Peyer's patch (tissue), 4 donors: ENCODE results near the gene UBE2D1. TPM values are rescaled to one million over a fixed set of nuclear protein-coding genes. Genes with fewer than 3 reads are reported as not detected.

Experiments used
- DNase-seq, 3 donors: peaks; one replicate each; pipeline ENCODE4 v3.0.0-alpha.2; 2017 to 2019
- H3K27ac ChIP-seq, 4 donors: fragments of 200-600 bp; sonication (generic); one replicate each; pipeline ENCODE4 v1.5.1; 2016 to 2019
- H3K27me3 ChIP-seq, 2 donors: fragments of 200-600 bp; sonication (generic); one replicate each; pipeline ENCODE4 v1.5.1; 2019
- H3K36me3 ChIP-seq, 3 donors: fragments of 200-600 bp; sonication (generic); one replicate each; pipeline ENCODE4 v1.5.1; 2016 to 2019
- H3K4me1 ChIP-seq, 4 donors: fragments of 200-600 bp; sonication (generic); one replicate each; pipeline ENCODE4 v1.5.1; 2016 to 2019
- H3K4me3 ChIP-seq, 4 donors: fragments of 200-600 bp; sonication (generic); 1 replicate in 3 of 4; 2 replicates in 1 of 4; pipeline ENCODE4 v1.5.1; 2016 to 2019; ENCODE audit warnings: mild to moderate bottlenecking in 1 of 4
- H3K9me3 ChIP-seq, 4 donors: fragments of 200-600 bp; sonication (generic); one replicate each; pipeline ENCODE4 v1.5.1; 2016 to 2019; ENCODE audit warnings: mild to moderate bottlenecking in 1 of 4
- CTCF ChIP-seq, 6 experiments: fragments of 450-650 bp in 4 of 6; fragments of 200-600 bp in 2 of 6; sonication (generic) in 1 of 6; IDR thresholded peaks; one replicate each; pipeline ENCODE4 v1.5.1; 2017 to 2019; ENCODE audit warnings: antibody characterized with exemption in 6 of 6, mild to moderate bottlenecking in 3 of 6, moderate library complexity in 1 of 6
- POLR2A ChIP-seq, 2 donors: fragments of 450-650 bp; IDR thresholded peaks; one replicate each; pipeline ENCODE4 v1.5.1; 2017; ENCODE audit warnings: antibody characterized with exemption in 2 of 2, mild to moderate bottlenecking in 2 of 2, moderate library complexity in 2 of 2
- total RNA-seq, 4 donors: library from RNA; depleted of rRNA; stranded (reverse); fragments of >200 nt; gene quantifications; one replicate each; pipeline ENCODE4 v1.1.0, GENCODE V29; 2016

Gene UBE2D1
- total RNA-seq, 4 donors from 2014 or later: 3.5 to 11.9 (median 9.6) TPM

GRCh38 chr10:58322835-58323209 lies 12.0 kb upstream of the UBE2D1 start:
- H3K4me3 ChIP-seq: no peak overlapping the region
- no peaks in the 10 kb centered on the region for H3K27me3 ChIP-seq
- H3K9me3 ChIP-seq: no peaks in the 10 kb centered on the region
- H3K27ac ChIP-seq: no peak overlapping the region
- TF ChIP-seq CTCF (IDR thresholded peaks at IDR 0.05) (no peak), POLR2A (IDR thresholded peaks at IDR 0.05) (no peak)
- peaks cover 0 to 9% (median 0%) of the 10 kb centered on the region in 4 donors for H3K4me1 ChIP-seq
- H3K36me3 ChIP-seq: no peaks in the 10 kb centered on the region
- no peak for DNase-seq

GRCh38 chr10:58326967-58327381 lies 7.8 kb upstream of the UBE2D1 start:
- no peak overlapping the region for H3K4me3 ChIP-seq
- TF ChIP-seq CTCF (IDR thresholded peaks at IDR 0.05) (no peak), POLR2A (IDR thresholded peaks at IDR 0.05) (no peak)

GRCh38 chr10:58328233-58328632 lies 6.6 kb upstream of the UBE2D1 start:
- H3K4me3 ChIP-seq: no peak overlapping the region
- no peak overlapping the region for H3K27ac ChIP-seq
- no peaks in the 10 kb centered on the region for H3K27me3 ChIP-seq
- peaks cover 0 to under 1% (median 0%) of the 10 kb centered on the region in 4 donors for H3K4me1 ChIP-seq
- TF ChIP-seq CTCF (IDR thresholded peaks at IDR 0.05): no peak
- no peak for TF ChIP-seq POLR2A (IDR thresholded peaks at IDR 0.05)
- DNase-seq: no peak
- no peaks in the 10 kb centered on the region for H3K9me3 ChIP-seq
- no peaks in the 10 kb centered on the region for H3K36me3 ChIP-seq

More at GRCh38 chr10:58326967-58327381, 7.8 kb upstream of the UBE2D1 start:
- Histone ChIP-seq H3K27me3 (no peaks in the 10 kb centered on the region), H3K36me3 (no peaks in the 10 kb centered on the region), H3K9me3 (no peaks in the 10 kb centered on the region), H3K4me1 (peaks cover 0 to 9% (median 0%) of the 10 kb centered on the region in 4 donors), H3K27ac (no peak overlapping the region)
- no peak for DNase-seq

- no peak for DNase-seq
- TF ChIP-seq CTCF (IDR thresholded peaks at IDR 0.05) (no peak), POLR2A (IDR thresholded peaks at IDR 0.05) (no peak)
- Histone ChIP-seq H3K27ac (no peak overlapping the region), H3K9me3 (no peaks in the 10 kb centered on the region), H3K4me1 (no peaks in the 10 kb centered on the region), H3K36me3 (no peaks in the 10 kb centered on the region), H3K27me3 (no peaks in the 10 kb centered on the region), H3K4me3 (no peak overlapping the region)
Observed at GRCh38 chr10:58330431-58330830, 4.4 kb upstream of the UBE2D1 start.

GRCh38 chr10:58331646-58332045 lies 3.2 kb upstream of the UBE2D1 start:
- Histone ChIP-seq H3K27me3 (no peaks in the 10 kb centered on the region), H3K4me1 (peaks cover 0 to 10% (median 0%) of the 10 kb centered on the region in 4 donors), H3K9me3 (no peaks in the 10 kb centered on the region), H3K36me3 (no peaks in the 10 kb centered on the region), H3K27ac (no peak overlapping the region), H3K4me3 (no peak overlapping the region)
- no peak for DNase-seq
- no peak for TF ChIP-seq CTCF (IDR thresholded peaks at IDR 0.05)
- no peak for TF ChIP-seq POLR2A (IDR thresholded peaks at IDR 0.05)
